Right lobe of liver (tissue), 6 donors: ENCODE data around the gene NANS. TPM values are rescaled to one million over a fixed set of nuclear protein-coding genes. Genes with fewer than 3 reads are reported as not detected.
"Not testable (repeated sequence)": the region's sequence is repeated elsewhere in the genome, so short reads cannot be mapped to it uniquely, and the experiment has no call there.

Experiments used
- ATAC-seq, 4 donors: fragments of 200-7000 bp; cut with Tn5 transposase; one replicate each; pipeline ENCODE4 v1.9.1; 2020; ENCODE audit warnings: mild to moderate bottlenecking in 4 of 4, moderate library complexity in 4 of 4
- DNase-seq, 3 donors: peaks; one replicate each; pipeline ENCODE4 v3.0.0-alpha.2; 2020
- H3K27ac ChIP-seq, 3 donors: fragments of 200-600 bp; one replicate each; pipeline ENCODE4 v1.8.0; 2022
- H3K27me3 ChIP-seq, 2 donors: fragments of 200-600 bp; one replicate each; pipeline ENCODE4 v1.8.0; 2022
- H3K36me3 ChIP-seq, 4 donors: fragments of 200-600 bp; sonication (generic) in 1 of 4; one replicate each; pipeline versions ENCODE4 v1.5.1 to v1.8.0; 2017 to 2022; ENCODE audit warnings: control low read depth in 1 of 4
- H3K4me1 ChIP-seq, 4 donors: fragments of 200-600 bp; sonication (generic) in 1 of 4; one replicate each; pipeline versions ENCODE4 v1.5.1 to v1.8.0; 2017 to 2022; ENCODE audit warnings: control low read depth in 1 of 4
- H3K4me3 ChIP-seq, 3 donors: fragments of 200-600 bp; one replicate each; pipeline ENCODE4 v1.8.0; 2022
- H3K9me3 ChIP-seq, 4 donors: fragments of 200-600 bp; sonication (generic) in 1 of 4; one replicate each; pipeline versions ENCODE4 v1.5.1 to v1.8.0; 2017 to 2022; ENCODE audit warnings: control low read depth in 1 of 4
- POLR2A ChIP-seq: fragments of 450-650 bp; IDR thresholded peaks from one replicate; pipeline ENCODE4 v1.6.1; 2017; ENCODE audit warnings: antibody characterized with exemption, mild to moderate bottlenecking
- WGBS: methylation state at CpG from one replicate; pipeline ENCODE4 v1.1.6; 2018; ENCODE audit warnings: low coverage, low lambda C conversion rate; ENCODE audit not compliant: insufficient coverage; ENCODE audit errors: missing lambda C conversion rate; 5-methylcytosine and 5-hydroxymethylcytosine counted together
- intact Hi-C, 2 donors: fragments of 100-400 bp; cut with DNase I; formaldehyde crosslinking; loops; one replicate each; pipeline versions ENCODE4 v1.11.2 to v1.14.1; 2022
- total RNA-seq, 6 experiments: library from RNA; depleted of rRNA in 2 of 6; stranded (reverse); fragments of >200 nt in 2 of 6; fragmentation: NEBNext Ultra II Directional in 3 of 6; extraction: Animal tissue kit (Norgen Biotek cat#: 25700) in 3 of 6; gene quantifications; one replicate each; pipeline versions ENCODE4 v1.1.0 to v1.2.4, GENCODE V29; 2016 to 2023
- TF ChIP-seq, protein P1 (sequence below), 4 donors: fragments of 200-600 bp in 3 of 4; fragments of 450-650 bp in 1 of 4; IDR thresholded peaks; one replicate each; pipeline versions ENCODE4 v1.5.1 to v1.8.0; 2016 to 2022; ENCODE audit warnings: antibody characterized with exemption in 4 of 4, mild to moderate bottlenecking in 2 of 4
- donor health status: DM: no; HTN: yes; CAD: no.
- donor health status: DM: no; HTN: no; CAD: no.
- donor health status: DM: no; HTN: no; CAD: no.
- donor health status: DM: no; HTN: yes; CAD: no.
- donor health status: DM: no; HTN: yes; CAD: no.

Gene NANS
- total RNA-seq, 6 experiments from 2014 or later, result 16.4 to 43.2 (median 30.2) TPM

DNA sequence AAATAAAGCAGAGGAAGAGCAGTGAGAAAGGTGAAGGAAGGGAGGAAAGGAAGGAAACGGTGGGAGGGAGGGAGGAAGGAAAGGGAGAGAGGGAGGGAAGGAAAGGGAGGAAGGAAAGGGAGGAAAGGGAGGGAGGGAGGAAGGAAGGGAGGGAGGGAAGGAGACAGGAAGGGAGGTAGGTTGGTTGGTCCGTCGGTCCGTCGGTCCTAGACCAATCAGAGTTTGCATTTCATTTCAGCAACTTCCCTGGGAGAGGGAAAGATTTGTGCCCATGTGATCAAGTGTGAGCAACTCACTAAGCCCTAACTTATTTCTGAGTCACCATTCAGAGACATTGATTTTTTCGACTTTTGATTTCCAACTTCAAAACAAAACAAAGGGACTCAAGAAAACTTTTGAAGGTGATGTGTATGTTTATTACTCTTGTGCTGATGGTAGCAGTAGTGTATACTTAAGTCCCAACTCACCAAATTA, 18.8 kb downstream of the NANS start:
- Histone ChIP-seq H3K9me3 (no peaks in the 10 kb centered on the region), H3K4me3 (no peak overlapping the region), H3K36me3 (peaks cover 0 to 12% (median 4%) of the 10 kb centered on the region in 4 donors), H3K4me1 (peaks cover 0 to 29% (median 10%) of the 10 kb centered on the region in 4 donors), H3K27me3 (no peaks in the 10 kb centered on the region), H3K27ac (peak overlapping the region; percentile 51 to 76 (median 65))
- WGBS, result 9% methylated on average over 6 of the region's 6 CpGs
- DNase-seq (no peak), ATAC-seq (peak; percentile 64 to 81 (median 74))
- intact Hi-C loops, result loop anchor here (10.0 kb wide), 2 partner anchors 149 to 179 kb away; partner anchors contain the start of gene TBC1D2 (in 1 of the 2)
- TF ChIP-seq, protein P1, sequence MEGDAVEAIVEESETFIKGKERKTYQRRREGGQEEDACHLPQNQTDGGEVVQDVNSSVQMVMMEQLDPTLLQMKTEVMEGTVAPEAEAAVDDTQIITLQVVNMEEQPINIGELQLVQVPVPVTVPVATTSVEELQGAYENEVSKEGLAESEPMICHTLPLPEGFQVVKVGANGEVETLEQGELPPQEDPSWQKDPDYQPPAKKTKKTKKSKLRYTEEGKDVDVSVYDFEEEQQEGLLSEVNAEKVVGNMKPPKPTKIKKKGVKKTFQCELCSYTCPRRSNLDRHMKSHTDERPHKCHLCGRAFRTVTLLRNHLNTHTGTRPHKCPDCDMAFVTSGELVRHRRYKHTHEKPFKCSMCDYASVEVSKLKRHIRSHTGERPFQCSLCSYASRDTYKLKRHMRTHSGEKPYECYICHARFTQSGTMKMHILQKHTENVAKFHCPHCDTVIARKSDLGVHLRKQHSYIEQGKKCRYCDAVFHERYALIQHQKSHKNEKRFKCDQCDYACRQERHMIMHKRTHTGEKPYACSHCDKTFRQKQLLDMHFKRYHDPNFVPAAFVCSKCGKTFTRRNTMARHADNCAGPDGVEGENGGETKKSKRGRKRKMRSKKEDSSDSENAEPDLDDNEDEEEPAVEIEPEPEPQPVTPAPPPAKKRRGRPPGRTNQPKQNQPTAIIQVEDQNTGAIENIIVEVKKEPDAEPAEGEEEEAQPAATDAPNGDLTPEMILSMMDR (IDR thresholded peaks at IDR 0.05), result no peak
- TF ChIP-seq POLR2A, result no peak

DNA sequence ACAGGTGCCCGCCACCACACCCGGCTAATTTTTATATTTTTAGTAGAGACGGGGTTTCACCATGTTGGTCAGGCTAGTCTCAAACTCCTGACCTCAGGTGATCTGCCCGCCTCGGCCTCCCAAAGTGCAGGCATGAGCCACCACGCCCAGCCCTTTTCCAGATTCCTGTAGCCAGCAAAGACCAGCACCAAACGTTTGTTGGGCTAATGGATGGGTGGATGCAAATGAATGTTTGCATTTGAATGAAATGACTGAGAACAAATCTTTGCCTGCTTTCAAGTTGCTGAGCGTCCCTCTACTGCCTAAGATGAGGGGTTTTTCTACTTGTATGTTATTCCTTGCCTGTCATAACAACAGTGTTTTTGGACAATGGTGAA, 20.0 kb downstream of the NANS start:
- intact Hi-C loops, result loop anchor here (10.0 kb wide), 2 partner anchors 148 to 178 kb away; partner anchors contain the start of gene TBC1D2 (in 1 of the 2)
- H3K36me3 ChIP-seq, result peaks cover 0 to 15% (median 9%) of the 10 kb centered on the region in 4 donors
- H3K4me1 ChIP-seq, result peaks cover 0 to 39% (median 14%) of the 10 kb centered on the region in 4 donors
- H3K9me3 ChIP-seq, H3K27me3 ChIP-seq, DNase-seq, ATAC-seq, H3K4me3 ChIP-seq: not testable (repeated sequence)
- 76% methylated on average over 3 of the region's 8 CpGs for WGBS
- H3K27ac ChIP-seq, result peak overlapping the region; percentile 51 to 76 (median 65)

DNA sequence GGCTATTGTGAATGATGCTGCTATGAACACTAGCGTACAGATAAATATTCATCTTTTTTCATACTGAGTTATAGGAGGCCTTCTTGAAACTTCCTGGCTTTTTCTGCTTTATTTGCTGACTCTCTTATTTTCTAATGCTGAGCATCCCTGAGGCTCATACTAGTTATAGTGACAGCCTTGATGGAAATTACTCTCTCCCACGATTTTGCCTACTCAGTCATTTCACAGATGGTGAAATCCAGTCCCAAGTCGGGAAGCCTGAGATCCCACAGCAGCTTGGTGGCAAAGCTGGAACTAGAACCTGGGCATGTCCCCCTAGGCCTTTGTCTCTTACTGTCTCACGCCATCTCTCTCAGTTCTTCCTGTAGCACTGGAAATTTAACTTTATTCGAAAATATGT, 22.4 kb downstream of the NANS start:
- intact Hi-C loops, result loop anchor here (10.0 kb wide), 2 partner anchors 146 to 176 kb away; partner anchors contain the start of gene TBC1D2 (in 1 of the 2)
- WGBS, result 55% methylated on average over 5 of the region's 5 CpGs
- peaks cover 0 to 19% (median 9%) of the 10 kb centered on the region in 4 donors for H3K36me3 ChIP-seq
- TF ChIP-seq POLR2A, result no peak
- no peak overlapping the region for H3K27ac ChIP-seq
- no peaks in the 10 kb centered on the region for H3K27me3 ChIP-seq
- no peak overlapping the region for H3K4me3 ChIP-seq
- DNase-seq (no peak), ATAC-seq (no peak)
- H3K4me1 ChIP-seq, result peaks cover 0 to 58% (median 25%) of the 10 kb centered on the region in 4 donors
- no peaks in the 10 kb centered on the region for H3K9me3 ChIP-seq

DNA sequence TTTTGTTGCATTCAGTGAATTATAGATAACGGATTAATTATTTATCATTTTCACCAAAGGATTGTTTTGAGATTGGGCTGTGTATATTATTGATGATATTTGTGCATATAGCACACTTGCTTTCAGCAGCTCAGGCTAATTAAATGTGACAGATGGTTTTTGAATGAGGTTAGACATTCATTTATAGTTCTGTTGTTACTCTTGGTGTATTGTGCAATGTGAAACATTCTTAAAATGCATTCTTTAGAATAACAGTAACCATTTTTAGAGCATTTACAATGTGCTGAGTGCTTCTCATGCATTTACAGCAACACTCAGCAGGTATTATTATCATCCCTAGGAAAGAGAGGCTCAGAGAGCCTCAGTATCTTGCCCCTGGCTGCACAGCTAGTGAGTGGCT, 23.8 kb downstream of the NANS start:
- H3K36me3 ChIP-seq, result peaks cover 0 to 19% (median 9%) of the 10 kb centered on the region in 4 donors
- peaks cover 0 to 50% (median 21%) of the 10 kb centered on the region in 4 donors for H3K4me1 ChIP-seq
- no peak overlapping the region for H3K4me3 ChIP-seq
- H3K27ac ChIP-seq, result peak overlapping the region in 2 of 3 donors; percentile 60 to 64
- no peak for TF ChIP-seq POLR2A
- TF ChIP-seq, protein P1 (IDR thresholded peaks at IDR 0.05), result no peak
- no peak for ATAC-seq
- H3K9me3 ChIP-seq, result no peaks in the 10 kb centered on the region
- DNase-seq, result no peak
- intact Hi-C loops, result no loop called here
- WGBS, result 92% methylated on average over 1 of the region's 1 CpG
- no peaks in the 10 kb centered on the region for H3K27me3 ChIP-seq

DNA sequence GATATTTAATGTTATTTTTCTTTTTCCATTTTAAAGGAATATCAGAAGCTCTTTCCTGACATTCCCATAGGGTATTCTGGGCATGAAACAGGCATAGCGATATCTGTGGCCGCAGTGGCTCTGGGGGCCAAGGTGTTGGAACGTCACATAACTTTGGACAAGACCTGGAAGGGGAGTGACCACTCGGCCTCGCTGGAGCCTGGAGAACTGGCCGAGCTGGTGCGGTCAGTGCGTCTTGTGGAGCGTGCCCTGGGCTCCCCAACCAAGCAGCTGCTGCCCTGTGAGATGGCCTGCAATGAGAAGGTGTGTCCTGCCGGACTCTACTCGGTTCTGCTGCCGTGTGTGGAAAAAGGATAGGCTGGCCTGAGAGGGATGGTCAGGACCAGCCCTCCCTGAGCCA, 24.2 kb downstream of the NANS start:
- H3K27ac ChIP-seq, result peak overlapping the region in 2 of 3 donors; percentile 60 to 64
- no peaks in the 10 kb centered on the region for H3K27me3 ChIP-seq

More for the DNA sequence above, 24.2 kb downstream of the NANS start:
- Histone ChIP-seq H3K4me3 (no peak overlapping the region), H3K9me3 (no peaks in the 10 kb centered on the region), H3K4me1 (peaks cover 0 to 45% (median 18%) of the 10 kb centered on the region in 4 donors), H3K36me3 (peaks cover 0 to 19% (median 9%) of the 10 kb centered on the region in 4 donors)
- ATAC-seq (no peak), DNase-seq (no peak)
- 92% methylated on average over 6 of the region's 12 CpGs for whole genome bisulfite sequencing
- TF ChIP-seq, protein P1 (IDR thresholded peaks at IDR 0.05), result no peak
- intact Hi-C loops, result no loop called here
